PC-9 (cell line): ENCODE results near the gene CLEC4M. TPM values are rescaled to one million over a fixed set of nuclear protein-coding genes. Genes with fewer than 3 reads are reported as not detected.

Experiments
- BruUV-seq: library from RNA; stranded (reverse); fragments of 400-500 nt; replicated peaks from 2 replicates; lab custom pipeline; 2021; lab: Mats Ljungman, UMichigan
- CTCF ChIA-PET: fragments of 300-600 bp; sonication (Branson Sonifier 250); formaldehyde crosslinking; loops from one replicate; lab custom pipeline; 2022; ENCODE audit warnings: antibody characterized with exemption; lab: Charles Lee
- POLR2A ChIA-PET: fragments of 300-600 bp; sonication (Branson Sonifier 250); formaldehyde crosslinking; loops from one replicate; lab custom pipeline; 2022; ENCODE audit warnings: antibody characterized with exemption; ENCODE audit not compliant: unreplicated experiment; lab: Charles Lee
- DNase-seq, 2 experiments: peaks; one replicate each; pipeline versions ENCODE4 v3.0.0 to v3.0.0-alpha.2; 2015 to 2022; ENCODE audit warnings: mixed read lengths in 1 of 2
- H2AFZ ChIP-seq: fragments of 200-600 bp; sonication (generic); 2 replicates; pipeline ENCODE4 v1.8.1; 2017; ENCODE audit warnings: antibody characterized with exemption
- H3F3A ChIP-seq: fragments of 200-600 bp; sonication (generic); 2 replicates; pipeline ENCODE4 v1.8.1; 2017; ENCODE audit warnings: antibody characterized with exemption, mild to moderate bottlenecking, low read depth; ENCODE audit not compliant: insufficient read depth
- H3K27ac ChIP-seq: fragments of 200-600 bp; sonication (generic); 2 replicates; pipeline ENCODE4 v1.6.1; 2016; ENCODE audit warnings: mixed run types
- H3K27me3 ChIP-seq: fragments of 200-600 bp; sonication (generic); 2 replicates; pipeline ENCODE4 v1.6.1; 2016; ENCODE audit warnings: low read depth, mixed run types; ENCODE audit not compliant: insufficient read depth
- H3K36me3 ChIP-seq: fragments of 200-600 bp; sonication (generic); 2 replicates; pipeline ENCODE4 v1.6.1; 2016; ENCODE audit warnings: low read depth, mixed run types
- H3K4me1 ChIP-seq: fragments of 200-600 bp; sonication (generic); replicated peaks from 2 replicates; pipeline ENCODE4 v1.6.1; 2016; ENCODE audit warnings: mixed run types; ENCODE audit not compliant: insufficient read depth
- H3K4me2 ChIP-seq: fragments of 200-600 bp; sonication (generic); 2 replicates; pipeline ENCODE4 v1.6.1; 2017; ENCODE audit warnings: mixed run types
- H3K4me3 ChIP-seq: fragments of 200-600 bp; sonication (generic); 2 replicates; pipeline ENCODE4 v1.6.1; 2016; ENCODE audit warnings: mixed run types
- H3K79me2 ChIP-seq: fragments of 200-600 bp; sonication (generic); 2 replicates; pipeline ENCODE4 v1.6.1; 2017; ENCODE audit warnings: low read depth, mixed run types
- H3K9me2 ChIP-seq: fragments of 200-600 bp; sonication (generic); 2 replicates; pipeline ENCODE4 v1.8.1; 2017; ENCODE audit warnings: mild to moderate bottlenecking; ENCODE audit not compliant: insufficient read depth
- H3K9me3 ChIP-seq: fragments of 200-600 bp; sonication (generic); 2 replicates; pipeline ENCODE4 v1.8.1; 2016; ENCODE audit warnings: low read depth; ENCODE audit not compliant: insufficient read depth
- H4K20me1 ChIP-seq: fragments of 200-600 bp; sonication (generic); 2 replicates; pipeline ENCODE4 v1.8.1; 2017; ENCODE audit not compliant: insufficient read depth
- EZH2 ChIP-seq: fragments of 200-600 bp; sonication (generic); IDR thresholded peaks from 2 replicates; pipeline ENCODE4 v1.8.0; 2017; ENCODE audit warnings: antibody characterized with exemption, low read depth
- intact Hi-C: fragments of 100-400 bp; cut with micrococcal nuclease; formaldehyde crosslinking; loops from one replicate; pipeline ENCODE4 v1.10.0; 2022; ENCODE audit not compliant: unreplicated experiment
- total RNA-seq: library from RNA; stranded (reverse); gene quantifications from 2 replicates; pipeline ENCODE4 v1.2.3, GENCODE V29; 2021
- TF ChIP-seq, protein P1 (sequence below): fragments of 200-600 bp; sonication (generic); conservative IDR thresholded peaks from 2 replicates; pipeline ENCODE4 v1.6.1; 2017; ENCODE audit warnings: mixed run types, antibody characterized with exemption, mild to moderate bottlenecking, moderate library complexity

The CLEC4M gene
- total RNA-seq, 1 experiment from 2014 or later: not detected

DNA sequence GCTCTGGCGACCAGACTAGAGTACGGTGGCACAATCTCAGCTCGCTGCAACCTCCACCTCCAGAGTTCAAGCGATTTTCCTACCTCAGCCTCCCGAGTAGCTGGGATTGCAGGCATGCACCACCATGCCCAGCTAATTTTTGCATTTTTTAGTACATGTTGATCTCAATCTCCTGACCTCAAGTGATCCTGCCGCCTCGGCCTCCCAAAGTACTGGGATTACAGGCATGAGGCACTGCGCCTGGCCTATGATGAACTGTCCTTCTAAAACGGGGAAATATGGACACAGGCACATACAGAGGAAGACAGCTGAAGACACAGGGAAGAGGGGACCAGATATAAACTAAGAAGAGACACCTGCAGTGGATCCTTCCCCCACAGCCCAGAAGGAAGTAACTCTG lies 12.7 kb downstream of the CLEC4M start:
- no peak overlapping the region for H3K4me3 ChIP-seq
- CTCF ChIA-PET: interaction anchor here (0.6 kb wide), 1 partner anchor 24 kb away, joined by 5 read pairs; no protein-coding TSS in a partner anchor
- H3K27me3 ChIP-seq: 0 out of 2 replicates have a peak, but pooled peaks cover 3% of the 10 kb centered on the region
- H3K4me1 ChIP-seq: peaks cover 28% of the 10 kb centered on the region
- H3K9me2 ChIP-seq: no peaks in the 10 kb centered on the region
- no peak for DNase-seq
- no peaks in the 10 kb centered on the region for H3K36me3 ChIP-seq
- POLR2A ChIA-PET: no interaction called here
- intact Hi-C loops: no loop called here
- H3K4me2 ChIP-seq: no peak overlapping the region
- no peaks in the 10 kb centered on the region; the same call in 1 of the 2 replicates for H3K9me3 ChIP-seq
- no peaks in the 10 kb centered on the region for H4K20me1 ChIP-seq
- TF ChIP-seq, protein P1, sequence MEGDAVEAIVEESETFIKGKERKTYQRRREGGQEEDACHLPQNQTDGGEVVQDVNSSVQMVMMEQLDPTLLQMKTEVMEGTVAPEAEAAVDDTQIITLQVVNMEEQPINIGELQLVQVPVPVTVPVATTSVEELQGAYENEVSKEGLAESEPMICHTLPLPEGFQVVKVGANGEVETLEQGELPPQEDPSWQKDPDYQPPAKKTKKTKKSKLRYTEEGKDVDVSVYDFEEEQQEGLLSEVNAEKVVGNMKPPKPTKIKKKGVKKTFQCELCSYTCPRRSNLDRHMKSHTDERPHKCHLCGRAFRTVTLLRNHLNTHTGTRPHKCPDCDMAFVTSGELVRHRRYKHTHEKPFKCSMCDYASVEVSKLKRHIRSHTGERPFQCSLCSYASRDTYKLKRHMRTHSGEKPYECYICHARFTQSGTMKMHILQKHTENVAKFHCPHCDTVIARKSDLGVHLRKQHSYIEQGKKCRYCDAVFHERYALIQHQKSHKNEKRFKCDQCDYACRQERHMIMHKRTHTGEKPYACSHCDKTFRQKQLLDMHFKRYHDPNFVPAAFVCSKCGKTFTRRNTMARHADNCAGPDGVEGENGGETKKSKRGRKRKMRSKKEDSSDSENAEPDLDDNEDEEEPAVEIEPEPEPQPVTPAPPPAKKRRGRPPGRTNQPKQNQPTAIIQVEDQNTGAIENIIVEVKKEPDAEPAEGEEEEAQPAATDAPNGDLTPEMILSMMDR: no peak
- TF ChIP-seq EZH2: no peak
- BruUV-seq: no TSS peak
- H3K27ac ChIP-seq: no peak overlapping the region
- H3F3A ChIP-seq: peaks cover 18% of the 10 kb centered on the region
- no peak overlapping the region for H2AFZ ChIP-seq
- H3K79me2 ChIP-seq: no peaks in the 10 kb centered on the region

DNA sequence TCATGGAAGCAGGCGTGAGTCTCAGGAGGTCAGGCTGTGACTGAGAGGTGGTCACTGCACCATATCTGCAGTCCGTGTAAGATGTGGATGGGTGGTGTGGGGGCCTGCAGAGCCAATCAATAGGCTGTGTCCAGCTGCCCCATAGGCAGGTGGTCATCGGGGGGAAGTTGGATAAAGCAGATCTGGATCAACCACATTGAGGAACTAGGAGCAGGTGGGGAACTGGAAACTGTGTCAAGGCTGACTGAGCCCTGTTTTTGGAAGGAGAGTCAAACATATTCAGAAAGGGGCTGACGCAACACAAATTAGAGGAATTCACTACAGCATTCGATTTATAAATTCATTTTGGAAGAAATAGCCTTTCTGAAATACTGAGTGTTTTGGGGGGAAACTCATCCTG lies 15.0 kb downstream of the CLEC4M start:
- no TSS peak for BruUV-seq

DNA sequence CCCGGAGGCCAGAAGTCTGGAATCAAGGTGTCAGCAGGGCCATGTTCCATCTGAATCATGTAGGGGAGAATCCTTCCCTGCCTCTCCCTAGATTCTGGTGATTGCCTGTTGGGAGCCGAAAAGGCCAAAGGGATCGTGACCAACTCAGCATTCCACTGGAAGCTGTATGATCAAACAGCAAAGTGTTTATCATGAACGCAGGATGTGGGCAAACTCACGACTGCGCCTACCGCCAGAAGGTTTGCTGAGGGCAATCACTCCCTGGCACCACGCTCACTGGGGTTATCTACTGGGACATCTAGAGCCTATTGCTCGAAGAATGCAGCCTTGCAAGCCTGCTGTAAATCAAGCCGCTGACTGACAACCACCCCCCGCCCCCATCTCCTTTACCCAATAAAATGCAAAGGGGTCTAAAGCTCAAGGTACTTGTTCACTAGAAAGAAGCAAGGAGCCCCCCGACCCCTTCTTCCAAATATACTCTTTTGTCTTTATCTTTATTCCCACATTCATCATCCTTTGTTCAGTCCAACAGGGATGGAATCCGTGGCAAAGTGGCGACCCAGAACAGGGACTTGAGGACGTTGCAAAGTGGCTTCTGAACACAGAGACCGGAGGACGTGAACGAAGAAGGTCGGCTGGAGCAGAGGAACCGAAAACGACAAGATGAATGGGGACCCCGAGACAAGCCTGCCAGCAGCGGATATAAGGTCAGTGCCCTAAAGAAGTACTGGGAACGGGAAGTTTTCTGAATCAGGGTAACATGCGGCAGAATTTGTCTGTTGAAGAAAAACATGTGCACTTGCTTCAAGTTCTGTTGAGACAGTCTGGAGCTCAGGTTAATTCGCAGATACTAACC lies 16.8 kb downstream of the CLEC4M start:
- Histone ChIP-seq H4K20me1 (no peaks in the 10 kb centered on the region), H3K36me3 (no peaks in the 10 kb centered on the region), H3K27ac (peak overlapping the region; percentile 38; the same call in 1 of the 2 replicates), H3F3A (peaks cover 33% of the 10 kb centered on the region), H3K4me2 (no peak overlapping the region; the same call in 1 of the 2 replicates), H3K9me3 (no peaks in the 10 kb centered on the region; the same call in 1 of the 2 replicates), H3K27me3 (0 out of 2 replicates have a peak, but pooled peaks cover 3% of the 10 kb centered on the region), H3K4me3 (no peak overlapping the region), H3K79me2 (no peaks in the 10 kb centered on the region), H2AFZ (no peak overlapping the region), H3K4me1 (peaks cover 23% of the 10 kb centered on the region), H3K9me2 (no peaks in the 10 kb centered on the region)
- intact Hi-C loops: no loop called here
- POLR2A ChIA-PET: no interaction called here
- TF ChIP-seq, protein P1: no peak
- no peak for TF ChIP-seq EZH2
- CTCF ChIA-PET: no interaction called here
- DNase-seq: peak in 1 of 2 experiments; percentile 80
- no TSS peak for BruUV-seq

More for the DNA sequence above, 15.0 kb downstream of the CLEC4M start:
- Histone ChIP-seq H3K9me3 (no peaks in the 10 kb centered on the region; the same call in 1 of the 2 replicates), H3K27ac (no peak overlapping the region), H2AFZ (no peak overlapping the region), H3K27me3 (0 out of 2 replicates have a peak, but pooled peaks cover 3% of the 10 kb centered on the region), H3K79me2 (no peaks in the 10 kb centered on the region), H3K36me3 (no peaks in the 10 kb centered on the region), H3K4me2 (no peak overlapping the region), H3K4me3 (no peak overlapping the region), H3K4me1 (peaks cover 18% of the 10 kb centered on the region), H4K20me1 (no peaks in the 10 kb centered on the region), H3F3A (peaks cover 17% of the 10 kb centered on the region), H3K9me2 (no peaks in the 10 kb centered on the region)
- no peak for DNase-seq
- intact Hi-C loops: no loop called here
- POLR2A ChIA-PET: no interaction called here
- no peak for TF ChIP-seq EZH2
- TF ChIP-seq, protein P1: no peak
- CTCF ChIA-PET: interaction anchor here (0.6 kb wide), 1 partner anchor 105 kb away, joined by 4 read pairs; no protein-coding TSS in a partner anchor
